ENCODE measurements around the gene ZFP82.

The ZFP82 gene

DNA sequence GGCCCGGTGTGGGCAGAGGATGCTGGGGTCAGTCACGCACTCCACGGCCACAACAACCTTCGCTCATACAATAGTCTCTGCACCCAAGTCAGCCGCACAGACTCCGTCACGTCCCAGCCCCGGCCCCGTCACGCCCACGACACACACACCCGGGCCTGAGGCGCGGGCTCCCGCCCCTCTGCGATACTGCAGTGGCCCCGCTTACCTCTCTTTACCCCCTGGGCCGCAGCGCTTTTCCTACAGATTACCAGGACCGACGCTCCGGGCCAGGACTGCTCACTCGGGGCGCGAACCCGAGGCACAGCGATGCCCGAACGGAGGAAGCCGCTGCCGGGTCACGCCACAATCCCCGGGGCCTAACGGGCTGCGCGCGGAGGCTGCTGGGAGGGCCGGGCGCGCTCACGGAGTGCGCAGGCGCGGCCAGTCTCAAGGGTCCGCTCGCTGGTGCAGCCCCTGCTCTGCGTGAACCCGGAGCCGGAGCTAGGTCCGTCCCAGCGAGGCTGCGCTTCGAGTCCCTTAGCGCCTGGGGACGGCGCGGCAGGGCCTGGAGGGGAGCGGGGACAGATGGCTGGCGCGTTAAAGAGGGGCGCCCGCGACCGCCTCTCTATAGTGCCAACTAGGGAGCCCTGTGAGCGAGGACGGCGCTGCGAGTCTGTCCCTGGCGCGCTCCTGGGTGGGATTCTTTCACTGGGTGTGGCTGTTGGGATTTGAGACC is at the start of gene ZFP82:
ZFP82 (minus strand) TSS at position 358 of the 715 bp plus-strand sequence. CDS start 8,855 bp downstream, outside the sequence.
- no peak for DNase-seq
- in situ Hi-C loops (cut with MboI; ENCODE audit: low pct_unique_long_range_greater_than_20kb, low sequenced_read_pairs) = no loop called here

DNA sequence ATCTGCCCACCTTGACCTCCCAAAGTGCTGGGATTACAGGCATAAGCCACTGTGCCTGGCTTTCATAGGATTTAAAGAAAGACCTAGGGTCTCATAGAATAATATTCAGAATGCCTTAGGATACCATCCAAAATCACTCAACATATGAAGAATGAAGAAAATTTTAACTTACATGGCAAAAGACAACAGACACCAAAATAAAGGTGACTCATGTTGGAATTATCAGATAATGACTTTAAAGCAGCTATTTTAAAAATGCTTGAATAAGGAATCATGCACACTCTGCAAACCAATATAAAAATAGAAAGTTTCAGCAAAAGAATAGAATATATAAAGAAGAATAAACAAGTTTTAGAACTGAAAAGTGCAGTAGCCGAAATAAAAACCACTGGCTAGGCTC is 41.6 kb upstream of the ZFP82 start:
- no peak for DNase-seq
- in situ Hi-C loops (cut with MboI; ENCODE audit: low pct_unique_long_range_greater_than_20kb, low sequenced_read_pairs) = no loop called here

DNA sequence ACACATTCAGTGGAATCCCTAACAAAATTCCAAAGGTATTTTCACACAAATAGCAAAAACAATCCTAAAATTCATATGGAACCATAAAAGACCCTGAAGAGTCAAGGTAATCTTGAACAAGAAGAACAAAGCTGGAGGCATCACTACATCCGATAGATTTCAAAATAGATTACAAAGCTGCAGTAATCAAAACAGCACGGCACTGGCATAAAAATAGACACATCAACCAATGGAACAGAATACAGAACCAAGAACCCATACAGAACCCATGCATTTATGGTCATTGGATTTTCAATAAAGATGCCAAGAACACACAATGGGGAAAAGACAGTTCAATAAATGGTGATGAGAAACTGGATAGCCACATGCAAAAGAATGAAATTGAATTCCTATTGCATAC is 38.4 kb upstream of the ZFP82 start:
- in situ Hi-C loops (cut with MboI; ENCODE audit: low pct_unique_long_range_greater_than_20kb, low sequenced_read_pairs) = no loop called here
- DNase-seq = no peak

DNA sequence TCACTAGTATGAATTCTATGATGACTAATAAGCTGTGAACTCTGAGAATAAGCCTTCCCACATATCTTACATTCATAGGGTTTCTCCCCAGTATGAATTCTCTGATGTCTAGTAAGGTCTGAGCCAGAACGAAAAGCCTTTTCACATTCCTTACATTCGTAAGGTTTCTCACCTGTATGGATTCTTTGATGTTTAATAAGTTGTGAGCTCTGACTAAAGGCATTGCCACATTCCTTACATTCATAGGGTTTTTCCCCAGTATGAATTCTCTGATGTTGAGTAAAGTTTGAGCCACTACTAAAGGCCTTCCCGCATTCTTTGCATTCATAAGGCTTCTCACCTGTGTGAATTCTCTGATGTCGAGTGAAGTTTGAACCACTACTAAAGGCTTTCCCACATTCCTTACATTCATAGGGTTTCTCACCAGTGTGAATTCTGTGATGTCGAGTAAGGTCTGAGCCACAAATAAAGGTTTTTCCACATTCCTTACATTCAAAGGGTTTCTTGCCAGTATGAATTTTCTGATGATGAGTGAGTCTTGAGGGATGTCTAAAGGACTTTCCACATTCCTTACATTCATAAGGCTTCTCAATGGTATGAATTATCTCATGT is 30.7 kb upstream of the ZFP82 start:
- DNase-seq = no peak
- in situ Hi-C loops (cut with MboI; ENCODE audit: low pct_unique_long_range_greater_than_20kb, low sequenced_read_pairs) = no loop called here

DNA sequence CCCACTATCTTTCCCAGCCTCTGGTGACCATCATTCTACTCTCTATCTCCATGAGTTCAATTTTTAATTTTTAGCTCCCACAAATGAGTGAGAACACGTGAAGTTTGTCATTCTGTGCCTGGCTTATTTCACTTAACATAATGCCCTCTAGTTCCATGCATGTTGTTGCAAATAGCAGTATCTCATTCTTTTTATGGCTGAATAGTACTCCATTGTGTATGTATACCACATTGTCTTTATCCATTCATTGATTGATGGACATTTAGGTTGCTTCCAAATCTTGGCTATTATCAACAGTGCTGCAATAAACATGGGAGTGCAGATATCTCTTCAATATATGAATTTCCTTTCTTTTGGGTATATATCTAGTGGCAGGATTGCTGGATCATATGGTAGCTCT is 22.9 kb upstream of the ZFP82 start:
- in situ Hi-C loops (cut with MboI; ENCODE audit: low pct_unique_long_range_greater_than_20kb, low sequenced_read_pairs) = no loop called here
- DNase-seq = no peak

DNA sequence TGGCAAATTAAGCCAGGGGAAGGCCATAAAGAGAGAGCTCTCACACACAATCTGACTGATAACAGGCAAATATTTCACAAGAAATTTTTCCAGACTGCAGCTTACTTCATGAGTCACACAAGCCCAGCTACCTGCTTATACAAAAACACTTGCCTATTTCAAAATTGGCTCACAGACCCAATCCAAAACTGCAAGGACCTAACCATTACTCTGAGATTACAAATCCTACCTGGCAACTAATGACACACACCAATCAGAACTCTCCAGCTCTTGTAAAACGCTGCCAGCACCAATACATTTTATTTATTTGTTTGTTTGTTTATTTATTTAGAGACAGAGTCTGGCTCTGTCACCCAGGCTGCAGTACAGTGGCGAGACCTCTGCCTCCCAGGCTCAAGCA is 18.1 kb upstream of the ZFP82 start:
- in situ Hi-C loops (cut with MboI; ENCODE audit: low pct_unique_long_range_greater_than_20kb, low sequenced_read_pairs) = no loop called here
- no peak for DNase-seq

DNA sequence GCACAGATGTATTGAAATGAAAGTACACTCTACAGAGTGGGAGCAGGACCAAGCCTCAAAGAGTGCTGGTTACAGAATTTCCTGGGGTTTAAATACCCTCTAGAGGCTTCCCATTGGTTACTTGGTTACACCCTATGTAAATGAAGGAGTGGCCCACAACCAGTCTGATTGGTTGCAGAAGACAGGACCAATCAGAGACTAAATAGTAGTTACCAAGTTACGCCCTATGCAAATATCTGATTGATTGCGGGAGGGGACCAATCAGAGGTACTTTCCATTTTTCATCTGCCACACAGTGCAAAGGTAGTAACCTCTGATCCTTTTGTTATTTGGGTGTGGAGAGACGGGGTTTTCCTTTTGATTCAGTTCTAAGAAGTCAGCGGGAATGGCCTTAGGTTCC is 5.5 kb upstream of the ZFP82 start:
- DNase-seq = no peak
- in situ Hi-C loops (cut with MboI; ENCODE audit: low pct_unique_long_range_greater_than_20kb, low sequenced_read_pairs) = no loop called here

DNA sequence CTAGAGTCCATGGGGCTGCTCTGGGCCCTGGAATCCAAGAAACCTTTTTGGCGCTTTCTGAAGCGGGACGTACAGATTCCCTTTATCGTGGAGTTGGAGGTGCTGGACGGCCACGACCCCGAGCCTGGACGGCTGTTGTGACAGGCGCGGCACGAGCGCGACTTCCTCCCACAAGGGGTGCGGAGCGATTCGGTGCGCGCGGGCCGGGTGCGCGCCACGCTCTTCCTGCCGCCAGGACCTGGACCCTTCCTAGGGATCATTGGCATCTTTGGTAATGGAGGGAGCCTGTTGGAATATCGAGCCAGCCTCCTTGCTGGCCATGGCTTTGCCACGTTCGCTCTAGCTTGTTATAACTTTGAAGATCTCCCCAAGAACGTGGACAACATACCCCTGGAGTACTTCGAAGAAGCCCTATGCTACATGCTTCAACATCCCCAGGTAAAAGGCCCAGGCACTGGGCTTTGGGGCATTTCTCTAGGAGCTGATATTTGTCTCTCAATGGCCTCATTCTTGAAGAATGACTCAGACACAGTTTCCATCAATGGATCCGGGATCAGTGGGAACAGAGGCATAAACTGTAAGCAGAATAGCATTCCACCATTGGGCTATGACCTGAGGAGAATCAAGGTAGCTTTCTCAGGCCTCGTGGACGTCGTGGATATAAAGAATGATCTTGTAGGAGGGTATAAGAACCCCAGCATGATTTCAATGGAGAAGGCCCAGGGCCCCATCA is 3.5 kb upstream of the ZFP82 start:
- in situ Hi-C loops (cut with MboI; ENCODE audit: low pct_unique_long_range_greater_than_20kb, low sequenced_read_pairs) = no loop called here
- no peak for DNase-seq

DNA sequence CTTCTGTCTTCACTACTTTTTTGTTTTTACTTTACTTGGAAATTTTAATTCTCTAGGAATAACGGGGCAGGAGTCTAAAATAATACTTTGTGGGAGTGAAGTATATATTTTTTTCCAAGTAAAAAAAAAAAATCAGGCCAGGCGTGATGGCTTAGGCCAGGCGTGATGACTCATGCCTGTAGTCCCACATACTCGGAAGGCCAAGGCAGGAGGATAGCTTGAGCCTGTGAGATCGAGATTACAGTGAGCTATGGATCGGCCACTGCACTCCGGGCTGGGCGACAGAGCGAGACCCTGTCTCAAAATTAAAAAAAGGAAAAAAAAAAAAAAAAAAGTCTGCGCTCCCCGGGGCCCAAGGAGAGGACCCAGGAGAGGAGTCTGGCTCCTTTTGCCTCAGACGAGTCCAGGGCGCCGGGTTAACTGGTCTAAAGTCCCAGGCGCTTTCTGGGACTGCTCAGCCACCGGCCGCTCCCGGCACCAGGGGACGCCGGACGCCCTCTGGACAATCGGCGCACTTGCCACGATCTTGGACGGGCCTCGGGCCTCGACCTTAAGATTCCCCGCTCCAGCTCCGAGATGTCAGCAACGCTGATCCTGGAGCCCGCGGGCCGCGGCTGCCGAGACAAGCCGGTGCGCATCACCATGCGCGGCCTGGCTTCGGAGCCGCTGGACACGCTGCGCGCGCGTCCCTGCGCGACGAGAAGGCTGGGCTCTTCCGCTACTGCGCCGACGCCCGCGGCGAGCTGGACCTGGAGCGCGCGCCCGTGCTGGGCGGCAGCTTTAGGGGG is 2.7 kb upstream of the ZFP82 start:
- DNase-seq = no peak
- in situ Hi-C loops (cut with MboI; ENCODE audit: low pct_unique_long_range_greater_than_20kb, low sequenced_read_pairs) = no loop called here

DNA sequence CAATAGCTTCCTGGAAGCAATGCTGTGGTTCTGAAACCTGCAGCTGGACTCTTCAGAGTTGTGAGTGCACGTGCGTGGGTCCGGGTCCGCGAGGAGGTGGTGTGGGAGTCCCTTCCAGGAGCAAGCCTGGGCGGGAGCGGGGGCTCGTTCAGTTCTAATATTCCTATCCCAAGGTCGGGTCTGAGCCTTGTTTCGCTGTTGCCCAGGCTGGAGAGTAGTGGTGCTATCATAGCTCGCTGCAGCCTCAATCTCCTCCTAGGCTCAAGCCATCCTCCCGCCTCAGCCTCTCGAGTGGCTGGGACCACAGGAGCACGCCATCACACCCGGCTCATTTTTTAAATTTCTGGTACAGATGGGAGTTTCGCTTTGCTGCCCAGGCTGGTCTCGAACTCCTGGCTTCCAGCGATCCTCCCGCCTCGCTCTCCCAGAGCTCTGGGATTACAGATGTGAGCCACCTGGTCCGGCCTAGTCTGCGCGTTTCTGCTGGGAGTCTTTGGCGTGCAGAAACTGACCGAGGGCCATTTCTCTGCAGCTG is 625 bp downstream of the ZFP82 start:
- in situ Hi-C loops (cut with MboI; ENCODE audit: low pct_unique_long_range_greater_than_20kb, low sequenced_read_pairs) = no loop called here
- no peak for DNase-seq

DNA sequence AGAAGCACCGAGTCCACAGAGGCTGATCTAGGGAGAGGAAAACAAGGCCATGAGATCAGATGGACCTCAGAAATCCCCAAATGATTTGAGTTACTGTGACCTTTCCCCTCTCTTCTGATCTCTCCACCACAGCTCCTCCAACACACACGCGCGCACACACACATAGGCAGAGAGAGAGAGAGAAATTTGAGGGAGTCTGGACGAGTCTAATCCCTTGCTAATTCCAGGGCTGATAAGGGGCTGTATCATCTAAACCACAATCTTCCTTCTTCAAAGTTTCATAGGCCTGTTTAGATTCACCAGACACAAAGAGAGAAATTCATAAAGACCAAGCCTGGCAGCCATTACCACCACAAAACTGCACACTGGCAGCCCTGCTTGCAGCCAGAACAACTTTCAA is 8.6 kb downstream of the ZFP82 start:
- DNase-seq = no peak
- in situ Hi-C loops (cut with MboI; ENCODE audit: low pct_unique_long_range_greater_than_20kb, low sequenced_read_pairs) = no loop called here

DNA sequence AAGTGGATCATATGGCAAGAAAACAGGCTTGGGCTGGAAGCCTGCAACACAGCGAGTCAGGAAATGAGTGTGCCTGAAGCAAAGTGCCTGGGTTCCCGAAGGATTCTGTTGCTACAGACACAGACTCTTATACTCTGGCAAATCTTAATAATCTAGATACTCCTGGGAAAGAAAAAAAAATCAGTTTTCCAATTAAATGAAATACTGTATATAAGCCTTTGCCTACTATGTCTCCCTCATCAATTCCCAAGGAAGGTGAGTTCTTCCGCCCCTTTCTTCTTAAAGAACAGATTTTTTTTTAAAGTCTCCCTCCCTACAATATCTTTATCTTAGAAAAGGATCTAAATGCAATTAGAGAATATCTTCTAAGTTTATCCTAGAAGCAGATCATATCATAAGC is 10.3 kb downstream of the ZFP82 start:
- DNase-seq = no peak
- in situ Hi-C loops (cut with MboI; ENCODE audit: low pct_unique_long_range_greater_than_20kb, low sequenced_read_pairs) = no loop called here

DNA sequence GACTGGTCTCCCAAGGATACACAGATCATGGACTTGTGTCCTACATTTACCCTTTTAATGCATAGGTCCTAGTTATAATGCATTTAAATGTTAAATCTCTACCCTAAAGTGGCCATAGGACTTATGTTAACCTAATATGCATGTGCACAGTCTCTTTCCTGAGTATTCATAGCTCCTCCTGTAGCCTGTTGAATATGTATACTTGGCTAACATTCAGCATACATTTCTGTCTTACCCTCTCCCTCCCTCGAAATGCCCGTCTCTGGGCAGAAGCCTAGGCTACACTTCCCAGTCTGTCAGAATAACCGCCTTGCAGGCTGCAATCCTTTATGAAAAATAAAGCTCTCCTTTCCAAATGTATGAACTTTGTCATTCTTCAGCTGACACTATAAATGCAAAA is 13.9 kb downstream of the ZFP82 start:
- no peak for DNase-seq
- in situ Hi-C loops (cut with MboI; ENCODE audit: low pct_unique_long_range_greater_than_20kb, low sequenced_read_pairs) = no loop called here

DNA sequence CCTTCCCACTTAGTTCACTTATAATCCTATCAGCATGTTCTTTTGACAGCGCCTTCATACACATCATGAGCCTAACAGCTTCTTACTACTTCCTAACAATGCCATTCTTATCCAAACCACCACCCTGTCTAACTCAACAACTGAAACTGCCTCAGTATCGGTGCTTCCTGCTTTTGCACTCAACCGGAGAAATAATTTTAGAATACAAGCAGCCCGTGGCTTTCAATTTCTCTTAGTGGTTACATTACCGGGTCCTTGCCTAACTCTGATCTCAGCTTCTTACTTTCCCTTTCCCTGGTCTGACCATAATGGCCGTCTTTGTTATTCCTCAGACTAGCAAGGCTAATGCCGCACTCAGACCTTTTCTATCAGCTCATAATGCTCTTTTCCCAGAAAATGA is 17.0 kb downstream of the ZFP82 start:
- peak; percentile 30 for DNase-seq
- in situ Hi-C loops (cut with MboI; ENCODE audit: low pct_unique_long_range_greater_than_20kb, low sequenced_read_pairs) = no loop called here

DNA sequence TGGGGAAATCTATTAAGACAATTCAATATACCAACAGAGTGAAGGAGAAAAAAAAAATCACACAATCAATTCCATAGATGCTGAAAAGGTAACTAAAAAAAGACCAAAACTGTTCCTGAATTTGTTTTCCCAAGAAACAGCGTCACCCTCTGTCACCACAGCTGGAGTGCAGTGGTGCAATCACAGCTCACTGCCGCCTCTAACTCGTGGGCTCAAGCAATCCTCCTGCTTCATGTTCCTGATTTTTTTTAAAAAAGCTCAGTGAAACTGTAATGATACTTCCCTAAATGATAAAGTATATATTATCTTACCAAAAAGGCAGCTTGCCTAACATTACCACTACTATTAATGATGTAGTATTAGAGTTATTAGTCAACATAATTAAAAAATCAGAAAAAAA is 19.9 kb downstream of the ZFP82 start:
- in situ Hi-C loops (cut with MboI; ENCODE audit: low pct_unique_long_range_greater_than_20kb, low sequenced_read_pairs) = no loop called here
- DNase-seq = no peak

DNA sequence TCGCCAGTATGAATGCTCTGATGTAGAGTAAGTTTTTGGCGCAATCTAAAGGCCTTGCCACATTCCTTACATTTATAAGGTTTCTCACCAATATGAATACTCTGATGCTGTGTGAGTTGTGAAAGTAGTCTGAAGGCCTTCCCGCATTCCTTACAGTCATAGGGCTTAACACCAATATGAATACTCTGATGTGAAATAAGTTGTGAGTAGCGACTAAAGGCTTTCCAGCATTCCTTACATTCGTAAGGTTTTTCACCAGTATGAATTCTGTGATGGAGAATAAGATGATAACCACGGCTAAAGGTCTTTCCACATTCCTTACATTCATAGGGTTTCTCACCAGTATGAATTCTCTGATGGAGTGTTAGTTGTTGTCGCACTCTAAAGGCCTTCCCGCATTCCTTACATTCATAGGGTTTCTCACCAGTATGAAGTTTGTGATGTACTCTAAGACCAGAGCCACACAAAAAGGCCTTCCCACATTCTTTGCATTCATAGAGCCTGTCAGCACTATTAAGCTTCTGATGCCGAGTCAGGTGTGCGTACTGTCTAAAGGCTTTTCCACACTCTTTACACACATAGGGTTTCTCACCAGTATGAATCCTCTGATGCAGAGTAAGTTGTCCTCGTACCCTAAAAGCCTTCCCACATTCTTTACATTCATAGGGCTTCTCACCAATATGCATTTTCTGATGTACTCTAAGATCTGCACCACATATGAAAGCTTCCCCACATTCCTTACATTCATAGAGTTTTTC is 25.3 kb downstream of the ZFP82 start:
- in situ Hi-C loops (cut with MboI; ENCODE audit: low pct_unique_long_range_greater_than_20kb, low sequenced_read_pairs) = no loop called here
- no peak for DNase-seq

DNA sequence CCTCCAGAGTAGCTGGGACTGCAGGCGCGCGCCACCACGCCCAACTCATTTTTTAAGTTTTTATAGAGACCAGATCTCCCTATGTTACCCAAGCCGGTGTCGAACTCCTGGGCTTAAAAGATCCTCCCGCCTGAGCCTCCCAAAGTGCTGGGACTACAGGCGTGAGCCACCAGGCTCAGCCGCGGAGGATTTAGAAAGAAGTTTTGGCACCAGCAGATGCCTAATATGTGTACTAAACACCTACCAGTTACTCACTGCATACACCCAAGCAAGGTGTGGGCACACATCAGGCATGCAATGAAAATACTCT is 39.0 kb downstream of the ZFP82 start:
- DNase-seq = no peak
- in situ Hi-C loops (cut with MboI; ENCODE audit: low pct_unique_long_range_greater_than_20kb, low sequenced_read_pairs) = no loop called here

DNA sequence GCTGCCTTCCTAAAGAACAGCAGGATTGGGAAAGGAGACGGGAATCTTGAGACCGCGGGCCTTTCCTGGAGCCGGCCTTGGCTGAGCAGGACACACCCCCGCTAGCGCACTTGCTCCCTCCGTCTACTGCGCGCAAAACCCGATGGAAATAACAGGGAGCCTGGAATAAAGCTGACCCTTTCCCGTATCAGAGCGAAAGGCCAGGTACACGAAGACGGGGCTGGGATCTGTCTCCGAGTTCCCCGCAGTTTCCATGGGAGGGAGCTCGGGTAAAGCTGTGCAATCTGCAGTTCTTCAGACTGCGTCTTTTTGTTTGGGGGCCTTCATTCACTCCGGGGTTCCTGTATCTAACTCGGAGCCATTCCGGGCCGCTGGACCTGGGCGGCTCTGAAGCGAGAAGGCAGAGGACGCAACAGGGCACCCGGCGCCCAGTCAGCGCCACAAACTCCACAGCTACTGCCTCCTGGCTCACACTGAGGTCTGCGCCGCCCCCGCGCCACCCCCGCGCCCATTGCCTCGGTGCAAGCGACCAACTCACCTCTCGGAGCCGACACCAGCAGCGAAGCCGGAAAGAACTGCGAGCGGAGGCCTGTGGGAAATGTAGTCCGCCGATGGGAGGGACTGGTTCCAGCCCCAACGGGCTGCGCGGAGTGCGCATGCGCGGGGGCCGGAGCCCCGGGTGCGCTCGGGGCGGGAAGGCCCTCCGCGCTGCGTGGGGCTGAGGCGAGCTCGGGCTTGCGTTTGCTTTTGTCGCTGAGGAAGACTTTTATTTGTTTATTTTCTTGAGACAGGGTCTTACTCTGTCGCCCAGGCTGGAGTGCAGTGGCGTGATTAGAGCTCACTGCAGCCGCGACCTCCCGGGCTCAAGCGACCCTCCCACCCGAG is 39.6 kb downstream of the ZFP82 start, which contains the start of gene ZFP14:
ZFP14 (minus strand) TSS at position 577 of the 885 bp plus-strand sequence. CDS start 11,309 bp downstream, outside the sequence.
- in situ Hi-C loops (cut with MboI; ENCODE audit: low pct_unique_long_range_greater_than_20kb, low sequenced_read_pairs) = no loop called here
- peak; percentile 95 for DNase-seq
